MM.1S (cell line): ENCODE results near the gene MRPL1.

ENCODE experiments used
- DNase-seq: peaks from one replicate; pipeline ENCODE4 v3.0.0-alpha.2; 2015
- H2AFZ ChIP-seq: fragments of 300-600 bp; sonication (generic); 2 replicates; pipeline ENCODE4 v1.6.0; 2016; ENCODE audit warnings: antibody characterized with exemption, low read length
- H3F3A ChIP-seq: fragments of 300-600 bp; sonication (generic); 2 replicates; pipeline ENCODE4 v1.6.1; 2016; ENCODE audit warnings: mild to moderate bottlenecking, antibody characterized with exemption, low read length, moderate library complexity, mixed read lengths; ENCODE audit not compliant: insufficient read depth
- H3K27ac ChIP-seq: fragments of 300-600 bp; sonication (generic); 2 replicates; pipeline ENCODE4 v1.5.1; 2016; ENCODE audit warnings: mild to moderate bottlenecking, low read length
- H3K27me3 ChIP-seq: fragments of 300-600 bp; sonication (generic); replicated peaks from 2 replicates; pipeline ENCODE4 v1.6.0; 2016; ENCODE audit warnings: low read length; ENCODE audit not compliant: insufficient read depth
- H3K36me3 ChIP-seq: fragments of 300-600 bp; sonication (generic); replicated peaks from 2 replicates; pipeline ENCODE4 v1.6.1; 2016; ENCODE audit warnings: mild to moderate bottlenecking, low read length, mixed read lengths; ENCODE audit not compliant: insufficient read depth
- H3K4me1 ChIP-seq: fragments of 300-600 bp; sonication (generic); 2 replicates; pipeline ENCODE4 v1.6.1; 2016; ENCODE audit warnings: low read length, mixed read lengths
- H3K4me2 ChIP-seq: fragments of 300-600 bp; sonication (generic); 2 replicates; pipeline ENCODE4 v1.6.0; 2016; ENCODE audit warnings: low read depth, low read length
- H3K4me3 ChIP-seq: fragments of 300-600 bp; sonication (generic); 2 replicates; pipeline ENCODE4 v1.5.1; 2016; ENCODE audit warnings: low read length, mixed read lengths
- H3K79me2 ChIP-seq: fragments of 300-600 bp; sonication (generic); 2 replicates; pipeline ENCODE4 v1.6.1; 2016; ENCODE audit warnings: mixed run types, low read length, mixed read lengths
- H3K9ac ChIP-seq: fragments of 300-600 bp; sonication (generic); 2 replicates; pipeline ENCODE4 v1.6.1; 2016; ENCODE audit warnings: low read length, mixed read lengths
- H3K9me2 ChIP-seq: fragments of 300-600 bp; sonication (generic); replicated peaks from 2 replicates; pipeline ENCODE4 v1.6.1; 2016; ENCODE audit warnings: mild to moderate bottlenecking, low read length, mixed read lengths; ENCODE audit not compliant: insufficient read depth
- H3K9me3 ChIP-seq: fragments of 300-600 bp; sonication (generic); replicated peaks from 2 replicates; pipeline ENCODE4 v1.6.1; 2016; ENCODE audit warnings: mild to moderate bottlenecking, low read length, mixed read lengths; ENCODE audit not compliant: insufficient read depth
- H4K20me1 ChIP-seq: fragments of 300-600 bp; sonication (generic); 2 replicates; pipeline ENCODE4 v1.6.1; 2016; ENCODE audit warnings: mild to moderate bottlenecking, low read length, moderate library complexity, mixed read lengths; ENCODE audit not compliant: insufficient read depth
- CTCF ChIP-seq: fragments of 300-600 bp; sonication (generic); IDR thresholded peaks from 2 replicates; pipeline ENCODE4 v1.5.1; 2016; ENCODE audit warnings: antibody characterized with exemption, low read length, mixed read lengths
- EZH2 ChIP-seq: fragments of 300-600 bp; sonication (generic); optimal IDR thresholded peaks from 2 replicates; pipeline ENCODE3; 2017; ENCODE audit warnings: low read depth, mild to moderate bottlenecking, antibody characterized with exemption, low read length, mixed read lengths
- EZH2phosphoT487 ChIP-seq: fragments of 300-600 bp; sonication (generic); IDR thresholded peaks from 2 replicates; pipeline ENCODE4 v1.6.1; 2018; ENCODE audit warnings: antibody characterized with exemption, low read length

Gene MRPL1

GRCh38 chr4:77854431-77855111 lies 8.1 kb upstream of the MRPL1 start:
- Histone ChIP-seq H3K27ac (no peak overlapping the region), H3K27me3 (no peaks in the 10 kb centered on the region), H4K20me1 (no peaks in the 10 kb centered on the region), H3K4me1 (peaks cover 6% of the 10 kb centered on the region; the same call in 1 of the 2 replicates), H3K9me3 (no peaks in the 10 kb centered on the region), H3K79me2 (no peaks in the 10 kb centered on the region), H3K36me3 (no peaks in the 10 kb centered on the region), H3K9me2 (no peaks in the 10 kb centered on the region), H2AFZ (no peak overlapping the region), H3K4me3 (no peak overlapping the region), H3K9ac (no peak overlapping the region), H3K4me2 (no peak overlapping the region), H3F3A (no peaks in the 10 kb centered on the region)
- TF ChIP-seq CTCF: no peak
- TF ChIP-seq EZH2: no peak
- no peak for TF ChIP-seq EZH2phosphoT487
- no peak for DNase-seq

- Histone ChIP-seq H3F3A (no peaks in the 10 kb centered on the region), H3K9me2 (no peaks in the 10 kb centered on the region), H2AFZ (no peak overlapping the region), H3K36me3 (no peaks in the 10 kb centered on the region), H3K4me1 (peaks cover 6% of the 10 kb centered on the region; the same call in 1 of the 2 replicates), H3K79me2 (no peaks in the 10 kb centered on the region), H3K9ac (no peak overlapping the region), H3K4me2 (no peak overlapping the region), H3K27me3 (no peaks in the 10 kb centered on the region), H4K20me1 (no peaks in the 10 kb centered on the region), H3K27ac (no peak overlapping the region), H3K9me3 (no peaks in the 10 kb centered on the region), H3K4me3 (no peak overlapping the region)
- DNase-seq: no peak
- TF ChIP-seq CTCF (no peak), EZH2 (no peak), EZH2phosphoT487 (no peak)
These were observed 6.5 kb upstream of the MRPL1 start for GRCh38 chr4:77856152-77856551.

GRCh38 chr4:77859256-77859655 lies 3.4 kb upstream of the MRPL1 start:
- Histone ChIP-seq H3K9me2 (no peaks in the 10 kb centered on the region), H3K4me2 (no peak overlapping the region), H2AFZ (no peak overlapping the region), H3K27ac (no peak overlapping the region), H3K4me3 (no peak overlapping the region), H3K4me1 (peaks cover 13% of the 10 kb centered on the region; the same call in 1 of the 2 replicates), H3K79me2 (peaks cover 16% of the 10 kb centered on the region), H3K36me3 (no peaks in the 10 kb centered on the region), H4K20me1 (no peaks in the 10 kb centered on the region), H3K27me3 (no peaks in the 10 kb centered on the region), H3K9me3 (no peaks in the 10 kb centered on the region), H3F3A (peaks cover 13% of the 10 kb centered on the region), H3K9ac (no peak overlapping the region)
- TF ChIP-seq EZH2phosphoT487 (no peak), EZH2 (no peak), CTCF (no peak)
- no peak for DNase-seq
